A673 (cell line): Measurements from ENCODE around the gene MED27. TPM values are rescaled to one million over a fixed set of nuclear protein-coding genes. Genes with fewer than 3 reads are reported as not detected.

ENCODE experiments used
- BruUV-seq: library from RNA; stranded (reverse); fragments of 400-500 nt; replicated peaks from 2 replicates; lab custom pipeline; 2021; lab: Mats Ljungman, UMichigan
- CTCF ChIA-PET: fragments of 300-600 bp; sonication (Branson Sonifier 250); formaldehyde crosslinking; loops from one replicate; lab custom pipeline; 2022; ENCODE audit warnings: antibody characterized with exemption; lab: Charles Lee
- POLR2A ChIA-PET: fragments of 300-600 bp; sonication (Branson Sonifier 250); formaldehyde crosslinking; loops from one replicate; lab custom pipeline; 2022; ENCODE audit warnings: antibody characterized with exemption; ENCODE audit not compliant: low non-redundant PET; lab: Charles Lee
- DNase-seq: peaks from one replicate; pipeline ENCODE4 v3.0.0-alpha.2; 2015; ENCODE audit warnings: low spot score
- H3K27ac ChIP-seq: fragments of 200-600 bp; sonication (generic); 2 replicates; pipeline ENCODE4 v1.5.1; 2016; ENCODE audit warnings: mixed run types, low read depth, mild to moderate bottlenecking, mixed read lengths, antibody characterized with exemption, low read length; ENCODE audit not compliant: poor library complexity, severe bottlenecking
- H3K27me3 ChIP-seq: fragments of 200-600 bp; sonication (generic); replicated peaks from 2 replicates; pipeline ENCODE4 v1.6.1; 2017; ENCODE audit warnings: mixed run types, low read depth, mild to moderate bottlenecking, mixed read lengths, antibody characterized with exemption, low read length; ENCODE audit not compliant: insufficient read depth, poor library complexity
- H3K36me3 ChIP-seq: fragments of 200-600 bp; sonication (generic); 2 replicates; pipeline ENCODE4 v1.6.1; 2016; ENCODE audit warnings: mixed run types, mild to moderate bottlenecking, mixed read lengths, antibody characterized with exemption, low read length; ENCODE audit not compliant: insufficient read depth, poor library complexity, severe bottlenecking
- H3K4me1 ChIP-seq: fragments of 200-600 bp; sonication (generic); 2 replicates; pipeline ENCODE4 v1.6.1; 2017; ENCODE audit warnings: mixed run types, mild to moderate bottlenecking, mixed read lengths, antibody characterized with exemption, low read length; ENCODE audit not compliant: insufficient read depth, poor library complexity, severe bottlenecking
- H3K4me3 ChIP-seq: fragments of 200-600 bp; sonication (generic); 2 replicates; pipeline ENCODE4 v1.5.1; 2016; ENCODE audit warnings: low read depth, mixed run types, mild to moderate bottlenecking, mixed read lengths, low read length; ENCODE audit not compliant: poor library complexity, severe bottlenecking
- H3K9me3 ChIP-seq: fragments of 200-600 bp; sonication (generic); 2 replicates; pipeline ENCODE4 v1.6.1; 2016; ENCODE audit warnings: mixed run types, low read depth, mild to moderate bottlenecking, mixed read lengths, antibody characterized with exemption, low read length; ENCODE audit not compliant: poor library complexity, severe bottlenecking
- EZH2 ChIP-seq: fragments of 200-600 bp; sonication (generic); IDR thresholded peaks from 2 replicates; pipeline ENCODE4 v1.6.1; 2017; ENCODE audit warnings: borderline replicate concordance, low read depth, mild to moderate bottlenecking, mixed read lengths, antibody characterized with exemption, low read length; ENCODE audit not compliant: poor library complexity, severe bottlenecking
- intact Hi-C: fragments of 100-400 bp; cut with micrococcal nuclease; formaldehyde crosslinking; loops from one replicate; pipeline ENCODE4 v1.10.0; 2022; ENCODE audit not compliant: unreplicated experiment
- total RNA-seq: library from RNA; stranded (reverse); gene quantifications from 2 replicates; pipeline ENCODE4 v1.2.3, GENCODE V29; 2021
- TF ChIP-seq, protein P1 (sequence below): fragments of 300-800, 200-600 bp; sonication (generic); conservative IDR thresholded peaks from 2 replicates; pipeline ENCODE4 v1.5.1; 2017; ENCODE audit warnings: low read depth, mild to moderate bottlenecking, antibody characterized with exemption, low read length, moderate library complexity, mixed read lengths

The MED27 gene
- total RNA-seq, 1 experiment from 2014 or later, result 45.4 TPM

DNA sequence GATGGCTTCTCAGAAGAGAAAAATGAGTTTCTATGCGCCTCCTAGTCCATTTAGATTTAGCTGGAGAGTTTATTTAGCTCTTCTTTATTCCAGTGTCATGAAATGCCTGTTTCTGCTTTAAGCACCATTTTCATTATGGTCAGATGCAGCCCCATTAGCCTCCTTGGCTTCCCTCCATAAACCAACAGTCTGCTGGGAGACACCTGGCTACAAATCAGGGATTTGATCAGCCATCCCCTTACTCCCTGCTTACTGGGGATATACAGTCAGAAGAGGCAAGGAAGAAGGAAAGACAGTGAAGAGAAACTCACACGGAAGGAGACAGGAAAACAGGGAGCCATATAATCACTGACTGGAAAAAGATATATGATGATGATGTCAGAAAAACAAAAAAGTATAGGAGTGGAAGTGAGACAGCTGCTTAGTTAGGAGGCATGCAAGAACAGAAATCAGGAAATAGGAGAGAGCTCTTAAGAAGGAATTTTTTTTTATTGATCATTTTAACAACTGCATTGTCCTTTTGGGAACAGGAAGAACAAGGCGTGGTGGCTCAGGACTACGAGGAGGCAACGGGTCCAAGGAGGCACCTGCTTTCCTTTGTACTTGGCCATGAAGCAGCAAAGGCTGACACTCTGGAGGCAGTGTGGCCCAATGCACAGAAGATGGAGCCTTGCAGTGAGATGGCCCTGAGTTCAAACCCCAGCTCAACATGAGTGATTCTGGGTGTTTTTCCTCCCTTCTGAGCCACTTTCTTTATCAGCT lies 56.1 kb downstream of the MED27 start:
- TF ChIP-seq, protein P1, sequence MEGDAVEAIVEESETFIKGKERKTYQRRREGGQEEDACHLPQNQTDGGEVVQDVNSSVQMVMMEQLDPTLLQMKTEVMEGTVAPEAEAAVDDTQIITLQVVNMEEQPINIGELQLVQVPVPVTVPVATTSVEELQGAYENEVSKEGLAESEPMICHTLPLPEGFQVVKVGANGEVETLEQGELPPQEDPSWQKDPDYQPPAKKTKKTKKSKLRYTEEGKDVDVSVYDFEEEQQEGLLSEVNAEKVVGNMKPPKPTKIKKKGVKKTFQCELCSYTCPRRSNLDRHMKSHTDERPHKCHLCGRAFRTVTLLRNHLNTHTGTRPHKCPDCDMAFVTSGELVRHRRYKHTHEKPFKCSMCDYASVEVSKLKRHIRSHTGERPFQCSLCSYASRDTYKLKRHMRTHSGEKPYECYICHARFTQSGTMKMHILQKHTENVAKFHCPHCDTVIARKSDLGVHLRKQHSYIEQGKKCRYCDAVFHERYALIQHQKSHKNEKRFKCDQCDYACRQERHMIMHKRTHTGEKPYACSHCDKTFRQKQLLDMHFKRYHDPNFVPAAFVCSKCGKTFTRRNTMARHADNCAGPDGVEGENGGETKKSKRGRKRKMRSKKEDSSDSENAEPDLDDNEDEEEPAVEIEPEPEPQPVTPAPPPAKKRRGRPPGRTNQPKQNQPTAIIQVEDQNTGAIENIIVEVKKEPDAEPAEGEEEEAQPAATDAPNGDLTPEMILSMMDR, result no peak
- TF ChIP-seq EZH2, result no peak
- no peak overlapping the region for H3K27ac ChIP-seq
- no TSS peak for BruUV-seq
- H3K4me1 ChIP-seq, result no peaks in the 10 kb centered on the region
- H3K27me3 ChIP-seq, result no peaks in the 10 kb centered on the region
- POLR2A ChIA-PET, result no interaction called here
- no peak for DNase-seq
- H3K9me3 ChIP-seq, result no peaks in the 10 kb centered on the region
- intact Hi-C loops, result no loop called here
- CTCF ChIA-PET, result no interaction called here
- no peaks in the 10 kb centered on the region for H3K36me3 ChIP-seq
- no peak overlapping the region for H3K4me3 ChIP-seq

DNA sequence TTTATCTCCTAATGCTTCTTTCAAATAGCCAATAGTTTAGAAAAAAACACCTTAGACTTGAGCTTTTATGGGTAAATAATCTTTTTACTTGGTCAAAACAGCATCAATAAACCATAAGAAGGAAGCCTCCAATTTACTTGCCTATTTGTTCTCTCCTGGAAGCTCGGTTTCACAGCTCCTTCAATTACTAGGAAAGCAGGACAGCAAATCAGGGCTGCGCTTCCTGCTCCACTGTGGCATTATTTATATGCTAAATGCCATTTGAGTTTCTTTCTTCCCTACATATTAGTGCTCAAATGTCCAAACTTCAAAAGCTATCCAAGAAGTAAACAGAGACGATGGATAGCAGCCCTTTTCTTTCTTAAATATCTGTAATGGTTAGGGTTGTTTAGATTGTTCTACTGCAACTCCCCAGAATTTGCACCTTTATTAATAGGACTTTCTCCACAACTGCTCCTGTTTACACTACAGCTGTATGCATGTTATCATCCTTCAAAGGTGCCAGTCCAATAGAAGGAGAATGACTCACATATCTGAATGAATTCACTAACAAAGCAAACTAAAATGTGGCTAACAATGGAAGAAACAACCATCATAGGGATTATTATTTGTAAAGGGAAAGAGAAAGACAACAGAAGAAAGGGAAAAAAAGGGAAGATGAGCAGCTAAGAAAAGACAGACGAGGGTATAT lies 58.7 kb downstream of the MED27 start:
- no TSS peak for BruUV-seq
- intact Hi-C loops, result no loop called here
- DNase-seq, result no peak
- no peaks in the 10 kb centered on the region for H3K9me3 ChIP-seq
- no peak overlapping the region for H3K27ac ChIP-seq
- no peak overlapping the region for H3K4me3 ChIP-seq
- H3K27me3 ChIP-seq, result no peaks in the 10 kb centered on the region
- H3K36me3 ChIP-seq, result no peaks in the 10 kb centered on the region
- ChIA-PET POLR2A (interaction anchor here (0.6 kb wide), 1 partner anchor 220 kb away, joined by 6 read pairs; no protein-coding TSS in a partner anchor), CTCF (no interaction called here)
- TF ChIP-seq EZH2, result no peak
- TF ChIP-seq, protein P1, result no peak
- H3K4me1 ChIP-seq, result no peaks in the 10 kb centered on the region

DNA sequence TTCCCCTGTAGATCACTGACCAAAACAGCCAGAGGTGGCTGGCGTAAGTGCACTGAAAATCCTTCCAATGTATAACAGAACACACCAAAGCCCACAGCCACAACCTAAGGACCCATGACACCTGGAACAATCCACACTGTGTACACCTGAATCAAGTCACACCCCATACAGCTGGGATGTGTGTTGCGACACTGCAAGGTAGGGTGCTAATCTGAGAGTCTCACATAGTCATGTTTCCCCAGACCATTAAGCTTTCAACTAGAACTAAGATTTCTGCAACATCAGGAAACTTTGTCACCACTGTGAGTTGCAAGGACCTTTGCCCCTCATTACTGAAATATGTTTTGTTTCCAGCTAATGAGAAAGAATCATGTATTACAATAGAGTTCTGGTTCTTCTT lies 59.4 kb downstream of the MED27 start:
- no peaks in the 10 kb centered on the region for H3K27me3 ChIP-seq
- BruUV-seq, result no TSS peak
- DNase-seq, result no peak
- POLR2A ChIA-PET, result interaction anchor here (0.6 kb wide), 1 partner anchor 221 kb away, joined by 6 read pairs; no protein-coding TSS in a partner anchor
- H3K9me3 ChIP-seq, result no peaks in the 10 kb centered on the region
- H3K27ac ChIP-seq, result no peak overlapping the region
- intact Hi-C loops, result no loop called here
- TF ChIP-seq, protein P1, result no peak
- TF ChIP-seq EZH2, result no peak
- H3K36me3 ChIP-seq, result no peaks in the 10 kb centered on the region
- no peaks in the 10 kb centered on the region for H3K4me1 ChIP-seq
- H3K4me3 ChIP-seq, result no peak overlapping the region
- CTCF ChIA-PET, result no interaction called here
